GM21619 (cell line): ENCODE data around the gene RGS10.
"Not testable (repeated sequence)": the region's sequence is repeated elsewhere in the genome, so short reads cannot be mapped to it uniquely, and the experiment has no call there.

Source experiments
- ATAC-seq: cut with Tn5 transposase; IDR thresholded peaks from one replicate; pipeline ENCODE4 v1.9.1; 2021; ENCODE audit not compliant: unreplicated experiment

Gene RGS10

GRCh38 chr10:119542357-119542987 lies at the start of gene RGS10:
Gene RGS10 (minus strand): TSS chr10:119542719. CDS start chr10:119542638, 81 bp downstream.
- ATAC-seq = peak; percentile 72

GRCh38 chr10:119588071-119588470 lies 45.6 kb upstream of the RGS10 start:
- ATAC-seq = no peak

- ATAC-seq = no peak
These were observed 35.8 kb upstream of the RGS10 start for GRCh38 chr10:119578355-119578754.

GRCh38 chr10:119575991-119576390 lies 33.5 kb upstream of the RGS10 start:
- ATAC-seq = no peak

GRCh38 chr10:119575506-119575905 lies 33.0 kb upstream of the RGS10 start:
- no peak for ATAC-seq

GRCh38 chr10:119567978-119568377 lies 25.5 kb upstream of the RGS10 start:
- no peak for ATAC-seq

GRCh38 chr10:119562097-119562496 lies 19.6 kb upstream of the RGS10 start:
- no peak for ATAC-seq

GRCh38 chr10:119559511-119559910 lies 17.0 kb upstream of the RGS10 start:
- ATAC-seq = not testable (repeated sequence)

- not testable (repeated sequence) for ATAC-seq
These were observed 13.6 kb upstream of the RGS10 start for GRCh38 chr10:119556081-119556480.

- ATAC-seq = no peak
These were observed 12.8 kb upstream of the RGS10 start for GRCh38 chr10:119555178-119555784.

- ATAC-seq = no peak
These were observed 8.3 kb upstream of the RGS10 start for GRCh38 chr10:119550827-119551226.

- no peak for ATAC-seq
These were observed 6.9 kb upstream of the RGS10 start for GRCh38 chr10:119549247-119549999.

GRCh38 chr10:119546009-119546408 lies 3.5 kb upstream of the RGS10 start:
- ATAC-seq = no peak

- no peak for ATAC-seq
These were observed 2.8 kb upstream of the RGS10 start for GRCh38 chr10:119545310-119545709.

GRCh38 chr10:119543814-119544642 lies 1.5 kb upstream of the RGS10 start:
- no peak for ATAC-seq

GRCh38 chr10:119542988-119543813 lies 682 bp upstream of the RGS10 start:
- peak; percentile 41 for ATAC-seq

GRCh38 chr10:119541459-119542356 lies 811 bp downstream of the RGS10 start:
- ATAC-seq = peak; percentile 10

GRCh38 chr10:119541046-119541445 lies 1.5 kb downstream of the RGS10 start:
- ATAC-seq = no peak

GRCh38 chr10:119540038-119540437 lies 2.5 kb downstream of the RGS10 start:
- ATAC-seq = no peak
